ENCODE measurements around the gene PFN2.

- no peak for TF ChIP-seq CTCF (IDR thresholded peaks at IDR 0.05)
- no peak for TF ChIP-seq POLR2A (IDR thresholded peaks at IDR 0.05)
- TF ChIP-seq POLR2AphosphoS5 (IDR thresholded peaks at IDR 0.05; ENCODE audit: insufficient read depth in 1 of 2, low read depth in 1 of 2): peak in 1 of 2 donors; percentile 25
These were observed at the start of gene PFN2 for GRCh38 chr3:149970716-149971402.
